Femur (tissue), 1 donor: ENCODE results near the gene RPL31.
A peak's percentile ranks its signal among the peaks of the same experiment; 100 is the strongest.

Source experiments
- DNase-seq: peaks from one replicate; pipeline ENCODE4 v3.0.0-alpha.2; 2017

Gene RPL31

DNA sequence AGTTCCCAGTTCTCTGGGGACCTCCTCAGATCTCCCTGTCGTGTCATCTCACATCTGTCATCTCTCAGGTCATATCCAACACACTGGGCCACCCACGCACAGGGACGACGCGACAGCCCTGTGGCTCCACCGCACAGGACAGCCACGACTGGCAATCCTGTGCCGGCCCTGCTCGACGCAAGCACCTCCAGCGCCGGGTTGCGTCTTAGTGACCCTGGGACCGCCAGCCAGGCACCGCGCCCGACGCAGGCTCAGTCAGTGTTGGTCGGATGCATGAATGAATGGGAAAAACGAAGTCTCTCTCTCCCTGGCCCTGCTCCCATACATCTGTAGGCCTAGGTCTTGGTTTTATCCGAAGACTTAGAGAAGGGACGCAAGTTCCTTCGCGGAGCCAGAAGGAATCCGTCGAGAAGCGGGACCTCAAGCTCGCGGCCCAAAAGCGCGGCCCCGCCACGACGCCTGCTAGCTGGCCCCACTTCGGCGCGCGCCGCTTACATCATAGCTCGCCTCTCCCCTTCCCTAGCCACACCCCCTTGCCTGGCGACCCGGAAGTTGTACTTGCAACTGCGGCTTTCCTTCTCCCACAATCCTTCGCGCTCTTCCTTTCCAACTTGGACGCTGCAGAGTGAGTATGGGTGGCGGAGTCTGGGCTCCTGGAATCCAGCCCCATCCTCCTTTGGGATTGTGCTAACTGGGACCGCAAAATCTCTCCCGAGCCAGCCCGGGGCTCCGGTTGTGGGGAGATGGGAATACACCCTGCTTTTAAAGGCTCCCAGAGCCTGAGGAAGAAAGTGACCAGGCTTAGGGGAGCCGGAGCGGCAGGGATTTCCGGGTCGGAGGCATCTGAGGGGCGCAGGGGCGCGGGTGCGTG, at the start of gene RPL31:
Gene RPL31, plus strand, starts transcription at position 599 of the 871 bp plus-strand sequence. CDS start 413 bp downstream, outside the sequence.
- DNase-seq = peak; percentile 98

DNA sequence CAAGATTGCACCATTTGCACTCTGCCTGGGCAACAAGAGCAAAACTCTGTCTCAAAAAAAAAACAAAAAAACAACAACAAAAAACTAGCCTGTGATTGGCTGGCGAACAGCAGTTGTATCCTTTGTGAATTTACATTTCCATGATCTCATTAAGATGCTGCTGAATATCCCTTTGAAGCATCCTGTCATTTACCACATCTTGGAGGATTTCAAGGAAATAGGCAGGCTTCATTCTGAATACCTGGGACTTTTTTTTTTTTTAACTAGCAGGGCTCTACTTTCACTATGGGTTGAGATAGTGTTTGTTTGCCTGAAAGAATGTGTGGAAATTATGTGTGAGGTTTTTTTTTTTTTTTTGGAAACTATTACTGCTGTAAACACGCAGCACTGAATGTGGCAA, 49.6 kb upstream of the RPL31 start:
- no peak for DNase-seq

DNA sequence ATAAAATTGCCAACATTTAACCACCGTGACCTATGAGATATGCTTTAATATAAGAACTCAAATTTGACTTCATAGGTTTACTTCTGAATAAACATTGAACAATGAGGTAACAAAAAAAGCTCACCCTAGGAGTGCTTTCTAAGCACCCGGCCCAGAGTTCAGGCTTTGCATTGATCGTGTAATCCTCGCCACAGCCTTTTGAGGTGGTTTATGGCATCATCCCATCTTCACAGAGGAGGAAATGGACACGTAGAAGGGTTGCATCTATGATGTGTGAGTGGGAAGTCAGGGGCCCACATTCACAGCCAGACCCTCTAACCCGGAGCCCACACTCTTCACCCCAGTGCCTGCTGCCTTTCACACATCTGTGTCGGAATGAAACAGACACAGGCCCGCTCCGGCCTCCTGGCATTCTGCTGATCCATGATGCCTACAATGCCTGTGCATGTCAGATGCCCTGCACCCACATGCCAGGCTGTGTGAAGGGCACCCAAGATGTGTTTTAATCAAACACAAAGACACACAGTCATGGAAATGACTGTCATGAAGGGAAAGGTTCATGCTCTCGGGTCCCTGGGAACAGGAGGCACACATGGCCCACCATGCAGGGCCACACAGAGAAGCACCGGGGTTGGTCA, 48.6 kb upstream of the RPL31 start:
- DNase-seq = no peak

DNA sequence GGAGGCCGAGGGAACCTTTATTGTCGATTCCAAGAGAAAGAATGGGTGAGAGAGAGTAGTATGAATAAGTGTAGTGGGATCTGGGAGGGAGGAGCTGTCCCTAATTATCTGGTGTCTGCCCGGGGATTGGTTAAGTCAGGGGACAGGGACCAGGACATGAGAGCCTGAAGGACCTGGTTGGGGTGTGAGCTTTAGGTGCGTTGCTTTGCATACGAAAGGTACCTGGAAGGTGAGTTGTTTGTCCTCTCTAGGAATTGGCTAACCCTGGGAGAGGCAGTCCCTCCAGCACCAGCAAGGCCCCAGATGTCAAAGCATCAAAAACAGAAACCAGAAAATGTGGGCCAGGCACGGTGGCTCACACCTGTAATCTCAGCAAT, 48.1 kb upstream of the RPL31 start:
- DNase-seq = no peak

DNA sequence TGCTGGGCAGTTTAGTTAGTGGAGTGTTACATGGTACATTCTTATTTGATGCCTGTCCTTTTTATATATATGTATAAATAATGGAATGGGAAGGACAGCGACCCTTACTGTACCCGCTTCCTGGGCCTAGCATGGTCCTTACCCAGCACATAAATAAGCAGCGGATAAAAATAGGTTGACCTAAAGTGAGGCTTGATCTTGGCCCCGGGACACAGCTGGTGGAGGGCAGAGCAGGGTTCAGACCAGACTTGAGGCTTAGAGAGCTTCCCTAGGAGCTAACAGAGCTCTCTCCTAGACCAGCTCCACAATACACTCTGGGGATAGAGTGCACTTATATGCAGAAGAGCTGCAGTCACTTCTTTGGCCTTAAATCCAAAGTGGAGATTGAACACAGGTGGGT, 46.9 kb upstream of the RPL31 start:
- no peak for DNase-seq

DNA sequence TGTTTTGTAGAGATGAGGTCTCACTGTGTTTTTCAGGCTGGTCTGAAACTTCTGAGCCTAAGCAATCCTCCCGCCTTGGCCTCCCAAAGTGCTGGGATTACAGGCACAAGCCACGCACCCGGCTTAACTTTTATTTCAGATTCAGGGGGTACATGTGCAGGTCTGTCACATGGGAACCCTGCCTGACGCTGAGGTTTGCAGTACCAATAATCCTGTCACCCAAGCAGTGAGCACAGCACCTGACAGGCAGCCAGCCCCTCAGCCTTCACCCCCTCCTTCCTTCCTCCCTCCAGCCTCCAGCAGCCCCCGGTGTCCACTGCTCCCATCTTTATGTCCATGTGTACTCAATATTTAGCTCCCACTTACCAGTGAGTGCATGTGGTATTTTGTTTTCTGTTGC, 46.0 kb upstream of the RPL31 start:
- no peak for DNase-seq

DNA sequence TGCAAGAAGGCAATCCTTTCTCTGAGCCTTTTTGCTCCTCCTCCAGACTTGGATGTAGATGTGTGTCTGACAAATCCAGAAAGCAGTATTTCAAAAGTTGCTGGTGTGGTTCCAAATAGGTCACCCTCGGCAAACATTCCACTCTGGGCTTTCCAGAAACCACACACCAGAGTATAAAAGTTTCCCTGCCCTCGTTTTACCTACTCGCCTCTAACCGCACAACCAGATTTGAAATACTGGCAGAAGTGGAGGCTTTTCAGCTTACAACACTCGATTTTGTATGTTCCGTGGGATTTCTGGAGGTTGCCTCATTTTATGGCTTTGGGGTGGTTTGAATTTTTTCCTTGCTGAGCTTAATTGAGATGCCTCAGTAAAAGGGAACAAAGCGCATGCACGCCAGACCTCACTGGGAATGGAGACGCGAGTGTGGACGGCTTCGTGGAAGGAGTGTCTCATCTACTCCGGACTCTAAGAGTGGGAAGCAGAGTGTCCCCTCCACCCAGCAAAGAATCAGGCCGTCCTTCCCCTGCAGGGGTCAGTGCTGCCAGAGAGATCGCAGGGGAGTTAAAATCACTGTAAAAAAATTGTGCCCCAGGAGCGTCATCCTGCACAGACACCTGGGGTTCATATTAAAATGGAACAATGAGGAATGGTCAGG, 44.0 kb upstream of the RPL31 start:
- peak; percentile 85 for DNase-seq

DNA sequence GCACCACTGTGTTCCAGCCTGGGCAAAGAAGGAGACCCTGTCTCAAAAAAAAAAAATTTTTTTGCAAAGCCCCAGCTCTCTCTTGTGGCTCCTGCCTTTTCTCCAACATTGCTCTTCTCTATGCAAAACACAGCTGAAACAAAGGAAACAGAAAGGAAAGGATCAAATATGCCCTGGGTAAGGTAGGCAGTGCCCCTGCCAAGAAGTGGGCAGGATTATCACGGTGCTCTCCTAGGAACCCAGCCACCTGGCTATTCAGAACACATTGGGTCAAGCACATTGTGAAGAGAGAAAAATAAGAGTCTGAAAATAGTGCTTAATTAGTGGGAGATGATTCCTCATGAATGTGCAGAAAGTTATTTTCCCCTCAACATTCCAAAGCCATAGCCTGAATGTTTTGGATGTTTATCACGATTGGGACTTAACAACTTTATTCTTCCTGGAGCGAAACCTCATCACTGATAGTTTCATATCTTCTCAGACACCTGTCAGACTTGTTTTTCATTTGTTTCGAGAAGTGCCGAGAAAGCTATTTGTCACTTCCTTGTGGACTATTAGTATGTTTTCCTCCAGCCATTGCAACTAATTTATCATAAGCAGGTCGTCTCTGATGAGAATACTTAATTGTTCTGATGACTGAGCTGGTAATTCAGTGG, 42.7 kb upstream of the RPL31 start:
- no peak for DNase-seq

DNA sequence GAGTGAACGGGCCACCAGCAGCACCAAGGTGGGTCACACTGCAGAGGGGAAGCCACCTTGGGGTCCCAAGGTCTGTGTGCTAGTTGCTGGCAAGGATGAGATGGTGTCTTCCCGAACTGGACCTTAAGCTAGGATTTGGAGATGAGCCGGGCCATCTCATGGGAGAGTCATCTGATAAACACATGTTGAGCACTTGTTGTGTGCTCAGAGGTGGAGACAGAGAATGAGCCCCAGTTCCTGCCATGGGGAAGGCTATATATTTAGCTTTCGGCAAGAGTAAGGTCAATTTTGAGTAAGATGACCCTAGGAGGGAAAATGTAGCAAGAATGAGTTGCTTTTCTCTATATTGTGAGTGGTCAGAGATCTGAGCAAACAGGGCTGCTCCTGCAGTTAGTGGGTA, 41.4 kb upstream of the RPL31 start:
- no peak for DNase-seq

DNA sequence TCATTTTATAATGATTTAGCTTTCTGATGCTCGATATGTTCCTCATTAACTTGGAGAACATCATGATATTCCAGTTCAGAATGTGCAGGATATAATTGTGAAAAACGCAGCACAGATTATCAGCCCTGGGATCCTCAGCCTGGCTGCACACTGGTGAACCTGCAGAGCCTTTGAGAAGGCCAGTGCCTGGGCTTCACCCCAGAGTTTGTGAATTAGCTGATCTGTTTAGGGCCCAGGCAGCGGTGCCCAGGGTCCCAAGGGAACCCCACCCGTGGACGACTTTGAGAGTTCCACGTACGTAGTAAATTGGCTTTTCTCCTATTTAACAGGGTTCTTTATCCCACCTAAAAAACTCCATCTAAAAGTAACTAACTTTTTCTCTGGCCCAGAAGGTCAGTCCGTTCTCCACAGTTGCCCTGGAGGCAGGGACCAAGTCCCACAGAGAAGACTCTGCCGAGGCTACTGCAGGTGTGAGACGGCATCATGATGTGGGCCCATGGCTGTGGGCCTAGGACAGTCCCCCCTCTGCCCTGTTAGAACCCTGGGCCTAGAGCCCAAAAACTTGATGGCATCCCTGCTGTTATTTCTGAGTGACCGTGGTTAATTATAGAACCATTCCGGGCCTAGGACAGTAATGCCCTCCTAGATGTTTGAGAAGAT, 39.6 kb upstream of the RPL31 start:
- DNase-seq = no peak

DNA sequence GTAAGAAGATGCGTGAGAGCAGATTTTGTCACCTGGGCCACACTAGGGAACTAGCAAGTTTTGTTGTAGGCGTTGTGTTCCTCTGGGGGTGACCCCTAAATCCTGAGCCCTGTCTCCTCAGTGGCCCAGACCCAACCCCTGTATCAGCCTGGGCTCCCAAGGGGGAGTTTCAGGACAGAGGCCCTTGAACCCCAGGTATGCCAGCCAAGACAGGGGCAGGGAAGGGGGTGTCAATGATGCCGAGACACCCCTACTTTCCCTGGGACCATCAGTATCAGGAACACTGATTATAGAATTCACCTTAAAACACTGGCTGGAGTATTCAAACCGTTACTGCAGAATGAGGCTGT, 39.1 kb upstream of the RPL31 start:
- DNase-seq = no peak

DNA sequence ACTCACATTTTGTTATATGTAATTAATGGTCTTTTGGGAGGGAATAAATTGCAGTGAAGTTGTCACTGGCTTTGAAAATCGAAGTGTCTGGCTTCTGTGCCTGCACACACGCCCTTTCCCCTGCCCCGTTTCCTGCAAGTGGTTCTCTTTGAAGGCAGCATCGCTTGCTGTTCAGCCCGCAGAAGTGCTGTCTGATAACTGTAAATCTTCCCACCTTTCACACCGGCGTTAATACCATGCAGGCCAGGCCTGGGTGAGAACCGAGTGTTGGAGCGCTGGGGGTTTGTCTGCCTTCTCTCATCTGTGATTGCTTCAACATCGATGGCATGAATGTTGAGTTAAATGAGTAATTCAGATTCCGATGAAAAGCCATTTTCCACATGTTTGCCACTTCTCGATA, 37.9 kb upstream of the RPL31 start:
- peak; percentile 51 for DNase-seq

DNA sequence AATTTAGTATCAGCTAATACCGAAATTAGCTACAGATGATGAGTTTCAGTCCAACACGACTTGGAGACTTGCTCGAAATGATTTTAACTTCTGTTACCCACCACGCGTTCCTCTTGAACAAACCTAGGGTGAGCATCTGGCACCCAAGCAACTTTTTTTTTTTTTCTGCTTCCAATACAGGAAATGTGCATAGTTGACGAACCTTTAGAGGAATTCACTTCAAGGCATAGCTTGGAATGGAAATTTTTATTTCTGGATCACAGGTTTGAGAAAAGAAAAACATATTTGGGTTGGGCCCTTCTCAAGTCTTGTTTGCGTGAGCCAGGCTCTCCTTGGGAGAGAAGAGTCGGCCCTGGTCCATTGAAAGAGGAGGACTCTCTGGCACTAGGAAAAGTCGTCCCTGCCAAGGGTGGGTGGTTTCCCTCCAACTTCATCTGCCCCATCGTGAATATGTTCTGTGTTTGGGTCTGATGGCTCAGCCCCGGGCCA, 37.4 kb upstream of the RPL31 start:
- DNase-seq = peak; percentile 77

DNA sequence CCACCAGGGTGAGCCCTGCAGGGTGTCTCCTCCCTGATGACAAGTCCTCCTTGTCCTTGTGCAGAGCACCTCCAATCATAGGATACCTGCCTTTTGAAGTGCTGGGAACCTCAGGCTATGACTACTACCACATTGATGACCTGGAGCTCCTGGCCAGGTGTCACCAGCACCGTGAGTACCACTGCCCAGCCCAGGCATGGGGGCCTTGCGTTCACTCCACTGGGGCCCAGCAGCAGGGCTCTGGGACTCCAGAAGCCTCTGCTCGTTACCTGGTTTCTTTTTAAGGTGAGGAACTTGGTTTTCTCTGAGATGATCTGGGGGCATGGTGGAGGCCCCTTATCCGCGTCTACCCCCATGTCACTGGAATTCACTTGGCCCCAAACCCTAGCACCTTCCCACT, 36.5 kb upstream of the RPL31 start:
- no peak for DNase-seq

DNA sequence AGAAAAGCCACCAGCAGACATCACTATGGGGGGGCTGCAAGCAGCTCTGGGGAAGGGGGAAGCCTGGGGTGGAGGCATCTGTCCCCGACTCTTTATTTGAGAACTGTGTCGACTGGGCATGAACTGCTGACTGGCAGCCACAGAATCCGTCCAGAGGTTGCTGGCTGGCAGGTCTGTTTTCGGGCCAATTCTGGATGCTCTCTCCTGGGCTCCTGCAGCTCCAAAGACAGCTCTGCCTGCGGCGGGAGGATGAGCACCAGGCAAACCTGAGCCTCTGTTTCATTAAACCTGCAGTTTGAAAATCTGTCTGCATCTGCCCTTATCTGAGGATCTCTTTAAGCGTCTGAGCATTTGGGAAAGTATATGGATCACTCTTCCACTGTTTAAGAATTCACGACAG, 34.4 kb upstream of the RPL31 start:
- no peak for DNase-seq

DNA sequence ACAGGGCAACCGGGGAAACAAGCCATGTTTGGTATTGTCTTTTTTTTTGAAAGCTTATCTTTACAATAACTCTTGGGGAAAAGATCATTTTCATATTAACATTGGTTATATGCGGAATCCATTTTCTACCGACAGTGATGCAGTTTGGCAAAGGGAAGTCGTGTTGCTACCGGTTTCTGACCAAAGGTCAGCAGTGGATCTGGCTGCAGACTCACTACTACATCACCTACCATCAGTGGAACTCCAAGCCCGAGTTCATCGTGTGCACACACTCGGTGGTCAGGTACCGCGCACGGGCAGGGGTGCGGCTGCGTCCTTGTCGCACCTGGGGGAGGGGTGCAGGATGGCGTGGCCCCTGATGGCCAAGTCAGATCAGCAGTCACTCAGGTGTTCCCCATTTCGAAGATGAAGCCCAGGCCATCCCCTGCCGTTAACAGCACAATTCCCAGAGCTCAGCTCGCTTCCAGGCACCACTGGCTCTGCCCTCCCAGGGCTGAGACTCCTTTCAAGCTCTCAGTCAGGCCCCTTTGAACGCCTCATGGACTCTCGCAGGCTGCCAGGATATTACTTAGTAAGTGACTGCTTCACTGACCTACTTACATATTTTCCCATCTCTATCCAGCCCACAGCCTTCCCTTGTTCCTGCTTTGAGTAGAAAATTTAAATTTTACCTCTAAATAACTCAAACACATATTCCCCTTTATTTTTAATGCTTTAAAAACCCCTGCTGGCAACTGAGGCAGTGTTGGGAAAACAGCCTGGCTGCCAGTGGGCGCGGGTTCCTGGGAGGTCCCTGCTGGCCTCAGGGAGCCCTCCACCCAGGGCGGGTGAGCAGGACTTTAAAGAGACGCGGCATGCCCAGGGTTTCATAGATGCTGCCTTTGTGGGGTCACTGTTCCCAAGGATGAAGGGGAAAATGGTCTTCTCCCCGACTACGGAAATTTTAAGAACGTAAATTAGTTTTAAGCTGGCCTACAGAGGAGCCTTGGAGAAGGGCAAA, 33.6 kb upstream of the RPL31 start:
- DNase-seq = no peak

DNA sequence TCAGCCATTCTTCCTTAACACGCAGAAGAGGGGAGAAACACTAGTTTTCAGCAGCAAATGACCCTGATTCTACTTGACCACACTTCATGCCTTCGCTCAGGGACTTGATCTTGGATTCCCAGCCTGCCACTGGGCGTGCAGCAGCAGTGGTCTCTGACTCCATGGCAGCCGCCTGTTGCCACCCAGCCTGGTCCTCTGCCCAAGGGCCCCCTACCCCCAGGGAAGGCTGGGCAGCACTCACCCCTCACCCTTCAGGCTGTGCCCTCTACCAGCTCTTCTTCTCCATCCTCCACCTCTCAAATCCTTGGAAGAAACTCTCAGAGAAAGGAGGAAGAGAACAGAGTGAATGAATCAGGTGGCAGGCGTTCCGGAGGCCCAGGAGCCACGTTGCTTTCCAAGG, 32.1 kb upstream of the RPL31 start:
- DNase-seq = no peak

DNA sequence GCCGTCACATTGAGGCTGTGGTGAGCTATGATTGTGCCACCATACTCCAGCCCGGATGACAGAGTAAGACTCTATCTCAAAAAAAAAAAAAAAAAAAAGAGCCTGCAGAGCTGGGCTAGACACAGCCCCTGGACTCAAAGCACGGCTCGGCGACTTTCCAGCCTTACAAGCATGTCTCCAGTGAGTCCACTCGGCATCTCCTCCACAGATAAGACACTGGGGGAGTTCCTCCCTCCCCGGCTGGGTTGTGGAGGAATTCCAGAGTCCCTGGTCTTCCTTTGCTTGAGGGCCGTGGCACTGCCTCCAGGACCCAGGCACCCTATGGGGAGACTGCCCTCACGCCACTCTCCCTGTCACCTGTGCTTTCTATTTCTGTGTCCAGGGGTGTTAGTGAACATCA, 30.9 kb upstream of the RPL31 start:
- DNase-seq = no peak

DNA sequence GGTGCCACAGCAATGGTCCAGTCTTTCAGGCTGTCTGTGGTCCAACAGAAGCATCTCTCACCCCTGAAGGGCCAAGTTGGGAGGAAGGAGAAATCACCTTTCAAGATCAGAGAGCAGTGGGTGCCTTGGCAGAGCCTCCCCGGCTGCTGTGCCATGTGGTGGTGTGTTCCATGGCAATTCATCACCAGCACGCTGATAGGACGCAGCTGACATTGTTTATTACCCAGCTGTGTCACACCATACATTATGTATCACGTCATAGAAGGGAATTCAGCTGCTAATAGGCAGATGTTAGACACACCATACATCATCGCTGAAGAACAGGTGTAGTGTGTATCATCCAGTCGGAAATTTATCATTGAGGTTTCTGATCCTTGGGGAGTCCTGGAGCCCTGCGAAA, 29.6 kb upstream of the RPL31 start:
- no peak for DNase-seq

DNA sequence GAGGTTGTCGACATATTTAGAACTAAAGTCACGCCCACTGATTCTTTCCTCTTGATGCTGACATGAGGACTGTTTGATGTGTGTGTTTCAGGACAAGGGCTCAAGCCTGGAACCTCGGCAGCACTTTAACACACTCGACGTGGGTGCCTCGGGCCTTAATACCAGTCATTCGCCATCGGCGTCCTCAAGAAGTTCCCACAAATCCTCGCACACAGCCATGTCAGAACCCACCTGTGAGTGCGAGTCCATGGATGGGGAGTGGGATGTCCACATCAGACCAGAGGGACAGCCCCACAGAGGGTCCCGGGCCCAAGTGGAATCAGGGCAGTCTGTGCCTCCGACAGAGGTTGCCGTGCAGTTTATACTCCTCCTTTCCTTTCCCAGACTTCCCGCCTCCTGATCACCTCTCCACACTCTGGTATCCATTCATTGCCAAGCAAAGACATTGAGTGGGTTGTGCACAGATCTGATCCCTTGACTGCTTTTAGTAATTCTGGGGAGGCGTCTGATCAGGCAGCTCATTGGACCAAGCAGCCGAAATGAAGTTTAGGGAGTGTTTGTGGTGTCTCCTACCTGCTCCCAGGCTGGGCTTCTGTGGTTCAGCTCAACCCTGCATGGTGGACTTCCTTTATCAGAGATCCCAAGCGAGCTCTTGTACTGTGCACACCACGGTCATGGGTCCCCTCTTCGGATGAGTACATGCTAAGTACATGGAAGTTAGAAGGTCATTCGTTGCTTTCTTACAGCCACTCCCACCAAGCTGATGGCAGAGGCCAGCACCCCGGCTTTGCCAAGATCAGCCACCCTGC, 27.2 kb upstream of the RPL31 start:
- DNase-seq = no peak

DNA sequence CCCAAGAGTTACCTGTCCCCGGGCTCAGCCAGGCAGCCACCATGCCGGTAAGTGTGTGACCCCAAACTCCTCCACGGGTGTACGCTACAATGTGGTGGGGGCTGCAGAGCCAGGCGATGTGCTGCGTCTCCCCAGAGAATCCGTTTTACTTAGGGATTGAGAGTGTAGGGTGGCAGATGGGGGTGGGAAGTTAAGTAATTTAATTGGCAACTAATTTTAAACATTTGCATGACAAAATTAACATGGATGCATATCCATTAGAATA, 26.6 kb upstream of the RPL31 start:
- no peak for DNase-seq
